Muscle of back (tissue), 11 donors: ENCODE data around the gene ADAD2. TPM values are rescaled to one million over a fixed set of nuclear protein-coding genes. Genes with fewer than 3 reads are reported as not detected.

Experiments
- DNase-seq, 3 donors: peaks; one replicate each; pipeline versions ENCODE4 v3.0.0 to v3.0.0-alpha.2; 2013
- polyA plus RNA-seq, 10 donors: library from polyadenylated mRNA; unstranded; fragments of 120-200 nt; gene quantifications; one replicate each; pipeline ENCODE4 v1.2.1, GENCODE V29; 2013; ENCODE audit not compliant: insufficient read length in 10 of 10

Gene ADAD2
- polyA plus RNA-seq, 10 donors: 0.43 to 1.1 (median 0.87) TPM

DNA sequence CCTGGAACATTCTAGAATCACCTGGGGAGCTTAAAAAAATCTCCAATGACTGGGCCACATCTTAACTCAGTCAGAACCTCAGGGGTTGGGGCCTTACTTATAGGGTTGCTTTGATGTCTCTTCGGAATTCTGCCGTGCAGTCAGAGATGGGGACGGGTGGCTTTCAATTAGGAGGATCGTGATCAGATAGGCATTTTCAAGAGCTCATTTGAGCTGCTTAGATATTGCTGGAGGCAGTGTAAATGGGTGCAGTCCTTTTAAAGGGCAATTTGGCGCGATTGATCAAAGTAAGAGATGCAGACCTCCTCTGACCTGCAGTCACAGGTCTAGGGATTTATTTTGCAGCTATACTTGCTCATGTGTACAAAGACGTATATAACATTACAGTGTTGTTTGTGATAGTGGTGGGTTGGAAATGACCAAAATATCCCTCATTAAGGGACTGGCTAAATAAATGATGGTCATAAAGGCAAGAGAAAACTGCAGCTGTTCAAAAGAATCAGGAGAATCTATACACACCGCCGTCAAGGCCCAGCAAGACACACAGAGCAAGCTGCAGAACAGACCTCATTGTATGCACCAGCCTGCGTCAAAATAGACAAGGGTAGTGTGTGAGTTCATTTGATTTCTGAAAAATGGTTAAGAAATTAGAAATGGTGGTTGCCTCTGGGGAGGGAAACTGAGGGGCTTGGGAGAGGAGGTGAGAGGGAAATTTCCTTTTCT is 55.2 kb downstream of the ADAD2 start:
- DNase-seq: no peak

DNA sequence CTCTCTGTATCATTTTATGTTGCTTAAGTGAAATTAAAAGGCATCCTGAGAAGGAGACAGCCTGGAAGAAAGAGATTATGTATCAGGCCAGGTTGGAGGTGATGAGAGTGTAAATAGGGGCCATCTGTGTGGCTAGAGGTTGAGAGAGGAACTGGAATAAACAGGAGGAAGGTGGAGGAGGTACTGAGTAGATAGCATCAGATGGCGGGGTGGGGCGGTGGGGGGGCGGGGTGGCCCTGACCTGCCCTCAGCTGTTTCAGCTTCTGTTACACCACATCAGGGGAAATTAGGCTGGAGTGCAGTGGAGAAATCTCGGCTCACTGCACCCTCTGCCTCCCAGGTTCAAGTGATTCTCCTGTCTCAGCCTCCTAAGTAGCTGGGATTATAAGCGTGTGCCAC is 55.7 kb downstream of the ADAD2 start:
- no peak for DNase-seq

Other genes starting within 250 kb of the ADAD2 start
- 1 to 10 TPM in 1 of 10 donors, under 1 TPM in 9; 0.14 to 1.1 (median 0.47) TPM for gene OSGIN1, start 237.9 kb upstream of the ADAD2 start, polyA plus RNA-seq
- gene NECAB2, start 222.9 kb upstream of the ADAD2 start, polyA plus RNA-seq: 1 to 10 TPM in 1 of 10 donors, under 1 TPM in 9; 0.39 to 1.0 (median 0.82) TPM
- gene SLC38A8, start 148.4 kb upstream of the ADAD2 start, polyA plus RNA-seq: not detected
- 10 to 100 TPM; 65.9 to 92.8 (median 68.7) TPM for gene MBTPS1, start 74.2 kb upstream of the ADAD2 start, polyA plus RNA-seq
- 10 to 100 TPM; 14.4 to 23.6 (median 17.7) TPM for gene HSDL1, start 46.0 kb upstream of the ADAD2 start, polyA plus RNA-seq
- gene DNAAF1, start 45.8 kb upstream of the ADAD2 start, polyA plus RNA-seq: 1 to 10 TPM in 1 of 10 donors, under 1 TPM in 9; 0.09 to 1.3 (median 0.37) TPM
- 10 to 100 TPM; 16.8 to 39.7 (median 24.4) TPM for gene TAF1C, start 4.1 kb upstream of the ADAD2 start, polyA plus RNA-seq
- under 1 TPM in 3 of 10 donors, not detected in 7; 0.05 to 0.08 (median 0.05) TPM for gene KCNG4, start 48.9 kb downstream of the ADAD2 start, polyA plus RNA-seq
- 1 to 10 TPM in 9 of 10 donors, under 1 TPM in 1; 0.77 to 2.6 (median 1.5) TPM for gene WFDC1, start 103.7 kb downstream of the ADAD2 start, polyA plus RNA-seq
- gene ATP2C2, start 177.4 kb downstream of the ADAD2 start, polyA plus RNA-seq: 1 to 10 TPM in 3 of 10 donors, under 1 TPM in 7; 0.27 to 1.9 (median 0.44) TPM